Endothelial cell of umbilical vein (primary cell): ENCODE measurements around the gene TOLLIP. TPM values are rescaled to one million over a fixed set of nuclear protein-coding genes. Genes with fewer than 3 reads are reported as not detected.
A peak's percentile ranks its signal among the peaks of the same experiment; 100 is the strongest.
"Not testable (repeated sequence)": the region's sequence is repeated elsewhere in the genome, so short reads cannot be mapped to it uniquely, and the experiment has no call there.

ENCODE experiments used
- BruUV-seq: library from RNA; stranded (reverse); fragments of 400-500 nt; replicated peaks from 2 replicates; lab custom pipeline; 2021; lab: Mats Ljungman, UMichigan
- CTCF ChIA-PET: fragments of 300-600, 350-600 bp; sonication (Branson Sonifier 250); formaldehyde crosslinking; loops from one replicate; lab custom pipeline; 2021; ENCODE audit warnings: antibody characterized with exemption, inconsistent platforms; lab: Charles Lee
- POLR2A ChIA-PET: fragments of 300-600, 350-600 bp; sonication (Branson Sonifier 250); formaldehyde crosslinking; loops from one replicate; lab custom pipeline; 2021; ENCODE audit warnings: antibody characterized with exemption, inconsistent platforms; lab: Charles Lee
- DNase-seq: peaks from one replicate; pipeline ENCODE4 v3.0.0-alpha.2; 2011; ENCODE audit warnings: low read depth, low spot score
- FAIRE-seq: peaks from 2 replicates; lab custom pipeline; 2011; peaks lifted over from hg19 to GRCh38; lab: Jason Lieb, UNC
- H2AFZ ChIP-seq: 2 replicates; pipeline ENCODE4 v1.6.0; 2012; ENCODE audit warnings: low read depth, low read length, control low read depth, inconsistent platforms
- H3K27ac ChIP-seq: 2 replicates; pipeline ENCODE4 v1.5.1; 2011; ENCODE audit warnings: low read depth, mild to moderate bottlenecking, control low read depth, low read length, moderate library complexity; ENCODE audit not compliant: insufficient read depth
- H3K27me3 ChIP-seq, 2 experiments: 2 replicates each; pipeline versions ENCODE4 v1.6.0 to v1.6.1; 2011; ENCODE audit warnings: low read length in 2 of 2, mixed read lengths in 1 of 2; ENCODE audit not compliant: control insufficient read depth in 2 of 2, insufficient read depth in 2 of 2
- H3K36me3 ChIP-seq, 2 experiments: 2 replicates in 1 of 2; 3 replicates in 1 of 2; pipeline ENCODE4 v1.5.1; 2011; ENCODE audit warnings: low read length in 2 of 2, mild to moderate bottlenecking in 1 of 2, moderate library complexity in 1 of 2; ENCODE audit not compliant: control insufficient read depth in 2 of 2, insufficient read depth in 2 of 2; ENCODE audit errors: extremely low read depth in 1 of 2
- H3K4me1 ChIP-seq: 3 replicates; pipeline ENCODE4 v1.5.1; 2011; ENCODE audit warnings: mild to moderate bottlenecking, low read length; ENCODE audit not compliant: control insufficient read depth, insufficient read depth; ENCODE audit errors: extremely low read depth
- H3K4me2 ChIP-seq: 2 replicates; pipeline ENCODE4 v1.6.1; 2011; ENCODE audit warnings: low read length, control low read depth, mixed read lengths; ENCODE audit not compliant: insufficient read depth
- H3K4me3 ChIP-seq, 3 experiments: fragments of 200-600 bp in 1 of 3; sonication (generic), shearing (Covaris generic) in 1 of 3; replicated peaks in 1 of 3; 2 replicates each; pipeline ENCODE4 v1.5.1; 2011 to 2016; ENCODE audit warnings: control low read depth in 3 of 3, low read length in 3 of 3, mild to moderate bottlenecking in 2 of 3, inconsistent platforms in 1 of 3, low read depth in 1 of 3, moderate library complexity in 1 of 3; ENCODE audit not compliant: insufficient read depth in 1 of 3
- H3K79me2 ChIP-seq: 2 replicates; pipeline ENCODE4 v1.6.0; 2012; ENCODE audit warnings: low read length, inconsistent platforms; ENCODE audit not compliant: control insufficient read depth, insufficient read depth
- H3K9ac ChIP-seq: replicated peaks from 2 replicates; pipeline ENCODE3; 2011; ENCODE audit warnings: low read length, control low read depth; ENCODE audit not compliant: insufficient read depth; ENCODE audit errors: extremely low read depth
- H3K9me1 ChIP-seq: replicated peaks from 3 replicates; pipeline ENCODE4 v1.6.0; 2011; ENCODE audit warnings: mild to moderate bottlenecking, low read length; ENCODE audit not compliant: control insufficient read depth, insufficient read depth; ENCODE audit errors: extremely low read depth
- H3K9me3 ChIP-seq: replicated peaks from 2 replicates; pipeline ENCODE4 v1.5.1; 2012; ENCODE audit warnings: low read length, inconsistent platforms; ENCODE audit not compliant: control insufficient read depth, insufficient read depth
- H4K20me1 ChIP-seq: replicated peaks from 2 replicates; pipeline ENCODE3; 2011; ENCODE audit warnings: mild to moderate bottlenecking, low read length; ENCODE audit not compliant: control insufficient read depth, insufficient read depth; ENCODE audit errors: extremely low read depth
- EZH2 ChIP-seq: IDR thresholded peaks from 2 replicates; pipeline ENCODE4 v1.6.1; 2012; ENCODE audit warnings: borderline replicate concordance, low read depth, mild to moderate bottlenecking, moderate library complexity, low read length, inconsistent platforms; ENCODE audit not compliant: severe bottlenecking
- FOS ChIP-seq: IDR thresholded peaks from 2 replicates; pipeline ENCODE4 v1.6.1; 2011; ENCODE audit warnings: mild to moderate bottlenecking, low read length, moderate library complexity, borderline replicate concordance; ENCODE audit not compliant: insufficient read depth
- GATA2 ChIP-seq: IDR thresholded peaks from 2 replicates; pipeline ENCODE4 v1.7.0; 2011; ENCODE audit warnings: low read depth, mild to moderate bottlenecking, moderate library complexity, mixed read lengths, low read length; ENCODE audit not compliant: insufficient read length, insufficient read depth
- JUN ChIP-seq: IDR thresholded peaks from 2 replicates; pipeline ENCODE4 v1.6.1; 2011; ENCODE audit warnings: borderline replicate concordance, low read depth; ENCODE audit not compliant: insufficient read length, insufficient read depth
- MYC ChIP-seq: IDR thresholded peaks from one replicate; pipeline ENCODE4 v1.6.1; 2011; ENCODE audit warnings: mild to moderate bottlenecking, low read depth, low read length
- POLR2A ChIP-seq: IDR thresholded peaks from 2 replicates; pipeline ENCODE4 v1.6.1; 2012; ENCODE audit warnings: low read depth, mild to moderate bottlenecking, control low read depth, low read length
- POLR2AphosphoS5 ChIP-seq: IDR thresholded peaks from 2 replicates; pipeline ENCODE4 v1.6.1; 2012; ENCODE audit warnings: low read depth, mild to moderate bottlenecking, control low read depth, low read length, moderate library complexity; ENCODE audit not compliant: insufficient read depth
- dilution Hi-C: fragments of 300-500 bp; cut with MboI; formaldehyde crosslinking; loops from one replicate; pipeline ENCODE4 v1.15.0; 2019; ENCODE audit warnings: low sequenced_read_pairs; ENCODE audit not compliant: extremely low pct_ligation_motif_present
- intact Hi-C: fragments of 100-400 bp; cut with micrococcal nuclease; formaldehyde crosslinking; loops from one replicate; pipeline ENCODE4 v1.10.0; 2022
- polyA plus RNA-seq, 4 experiments: library from polyadenylated mRNA; depleted of rRNA in 3 of 4; stranded (reverse) in 3 of 4; unstranded in 1 of 4; fragments of >200 nt; gene quantifications; 2 replicates each; pipeline versions ENCODE4 v1.2.1 to v1.2.3, GENCODE V29; 2011 to 2012; ENCODE audit warnings: missing spikeins in 1 of 4
- total RNA-seq: library from RNA; stranded (reverse); gene quantifications from 2 replicates; pipeline ENCODE4 v1.2.3, GENCODE V29; 2021
- TF ChIP-seq, protein P1 (sequence below), 2 donors: IDR thresholded peaks; 1 replicate in 1 of 2; 2 replicates in 1 of 2; pipeline ENCODE4 v1.5.1; 2011; ENCODE audit warnings: low read length in 2 of 2, mild to moderate bottlenecking in 2 of 2, moderate library complexity in 2 of 2, control low read depth in 1 of 2, inconsistent platforms in 1 of 2, low read depth in 1 of 2; ENCODE audit not compliant: insufficient read depth in 1 of 2; ENCODE audit errors: extremely low read depth in 1 of 2
- TF ChIP-seq, protein P2 (sequence below): IDR thresholded peaks from 2 replicates; pipeline ENCODE4 v1.6.1; 2011; ENCODE audit not compliant: insufficient read depth, insufficient read length

The TOLLIP gene
- total and polyA plus RNA-seq, 2 donors (not counting 3 experiments of a cell fraction or from before 2014, with no cell fraction given), result 49.6 to 64.8 TPM

DNA sequence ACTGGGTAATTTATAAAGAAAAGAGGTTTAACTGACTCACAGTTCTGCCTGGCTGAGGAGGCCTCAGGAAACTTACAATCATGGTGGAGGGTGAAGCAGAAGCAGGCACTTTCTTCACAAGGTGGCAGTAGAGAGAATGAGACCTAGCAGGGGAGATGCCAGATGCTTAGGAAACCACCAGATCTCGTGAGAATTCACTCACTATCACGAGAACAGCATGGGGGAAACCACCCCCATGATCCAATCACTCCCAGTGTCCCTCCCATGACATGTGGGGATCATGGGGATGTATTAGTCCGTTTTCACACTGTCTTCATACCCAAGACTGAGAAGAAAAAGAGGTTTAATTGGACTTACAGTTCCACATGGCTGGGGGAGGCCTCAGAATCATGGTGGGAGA lies 45.0 kb downstream of the TOLLIP start:
- dilution Hi-C loops, H4K20me1 ChIP-seq, POLR2A ChIA-PET, H3K79me2 ChIP-seq, H3K4me1 ChIP-seq, H3K27me3 ChIP-seq, H3K9me1 ChIP-seq, H3K36me3 ChIP-seq, H3K4me2 ChIP-seq, BruUV-seq, H3K9ac ChIP-seq, H3K27ac ChIP-seq, CTCF ChIA-PET, H3K4me3 ChIP-seq, H3K9me3 ChIP-seq, FAIRE-seq: not testable (repeated sequence)
- DNase-seq, result peak; percentile 78
- intact Hi-C loops, result loop anchor here (1.0 to 5.0 kb wide), 3 partner anchors 123 to 308 kb away; partner anchors contain the start of genes BRSK2 and DUSP8
- peak overlapping the region; percentile 46 for H2AFZ ChIP-seq
- TF ChIP-seq, protein P1, sequence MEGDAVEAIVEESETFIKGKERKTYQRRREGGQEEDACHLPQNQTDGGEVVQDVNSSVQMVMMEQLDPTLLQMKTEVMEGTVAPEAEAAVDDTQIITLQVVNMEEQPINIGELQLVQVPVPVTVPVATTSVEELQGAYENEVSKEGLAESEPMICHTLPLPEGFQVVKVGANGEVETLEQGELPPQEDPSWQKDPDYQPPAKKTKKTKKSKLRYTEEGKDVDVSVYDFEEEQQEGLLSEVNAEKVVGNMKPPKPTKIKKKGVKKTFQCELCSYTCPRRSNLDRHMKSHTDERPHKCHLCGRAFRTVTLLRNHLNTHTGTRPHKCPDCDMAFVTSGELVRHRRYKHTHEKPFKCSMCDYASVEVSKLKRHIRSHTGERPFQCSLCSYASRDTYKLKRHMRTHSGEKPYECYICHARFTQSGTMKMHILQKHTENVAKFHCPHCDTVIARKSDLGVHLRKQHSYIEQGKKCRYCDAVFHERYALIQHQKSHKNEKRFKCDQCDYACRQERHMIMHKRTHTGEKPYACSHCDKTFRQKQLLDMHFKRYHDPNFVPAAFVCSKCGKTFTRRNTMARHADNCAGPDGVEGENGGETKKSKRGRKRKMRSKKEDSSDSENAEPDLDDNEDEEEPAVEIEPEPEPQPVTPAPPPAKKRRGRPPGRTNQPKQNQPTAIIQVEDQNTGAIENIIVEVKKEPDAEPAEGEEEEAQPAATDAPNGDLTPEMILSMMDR (IDR thresholded peaks at IDR 0.05; ENCODE audit: extremely low read depth in 1 of 2, insufficient read depth in 1 of 2, low read depth in 1 of 2, low read length in 2 of 2), result peak in 1 of 2 donors; percentile 34

DNA sequence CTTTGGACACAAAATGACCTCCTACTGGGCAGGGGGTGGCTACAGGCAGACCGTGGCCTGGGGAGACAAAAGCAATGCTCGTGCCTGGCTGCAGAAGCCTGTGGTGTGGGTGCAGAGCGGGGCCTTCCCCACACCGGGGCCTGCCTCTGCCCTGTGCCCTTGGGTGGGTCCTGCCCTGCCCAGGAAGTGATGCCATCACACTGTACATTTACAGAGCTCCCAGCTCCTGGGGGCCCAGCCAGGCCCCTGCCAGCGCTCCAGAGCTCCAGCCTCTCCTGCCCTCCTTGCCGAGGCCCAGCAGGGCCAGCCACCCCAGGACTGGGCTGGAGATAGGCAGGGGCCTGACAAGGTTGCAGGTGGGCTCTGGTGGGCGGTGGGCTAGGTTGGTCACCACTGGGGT lies 46.4 kb downstream of the TOLLIP start:
- intact Hi-C loops (loop anchor here (5.0 kb wide), 2 partner anchors 124 to 309 kb away; partner anchors contain the start of genes BRSK2 and DUSP8), dilution Hi-C loops (no loop called here)
- Histone ChIP-seq H3K4me1 (peaks cover 4% of the 10 kb centered on the region), H3K27ac (no peak overlapping the region), H3K4me3 (peak overlapping the region in 2 of 3 experiments; percentile 5 to 22), H3K4me2 (peak overlapping the region; percentile 28), H3K9me1 (no peaks in the 10 kb centered on the region), H3K36me3 (no peaks in the 10 kb centered on the region), H3K9me3 (no peaks in the 10 kb centered on the region), H4K20me1 (no peaks in the 10 kb centered on the region), H3K79me2 (no peaks in the 10 kb centered on the region), H3K9ac (no peak overlapping the region), H3K27me3 (no peaks in the 10 kb centered on the region), H2AFZ (peak overlapping the region; percentile 96)
- CTCF ChIA-PET, result interaction anchor here (1.2 to 1.5 kb wide), 3 partner anchors 149 to 312 kb away, joined by 3 to 13 read pairs (median 4); no protein-coding TSS in a partner anchor
- POLR2A ChIA-PET, result no interaction called here
- FAIRE-seq (no peak), DNase-seq (no peak)
- TF ChIP-seq EZH2, result no peak
- TF ChIP-seq, protein P2, sequence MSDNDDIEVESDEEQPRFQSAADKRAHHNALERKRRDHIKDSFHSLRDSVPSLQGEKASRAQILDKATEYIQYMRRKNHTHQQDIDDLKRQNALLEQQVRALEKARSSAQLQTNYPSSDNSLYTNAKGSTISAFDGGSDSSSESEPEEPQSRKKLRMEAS, result no peak
- TF ChIP-seq FOS, result no peak
- TF ChIP-seq MYC, result no peak
- no peak for TF ChIP-seq POLR2AphosphoS5
- no peak for TF ChIP-seq POLR2A
- no peak for TF ChIP-seq JUN
- TF ChIP-seq, protein P1 (IDR thresholded peaks at IDR 0.05; ENCODE audit: extremely low read depth in 1 of 2, insufficient read depth in 1 of 2, low read depth in 1 of 2, low read length in 2 of 2), result no peak
- no peak for TF ChIP-seq GATA2
- no TSS peak for BruUV-seq
